Chondrocyte (in vitro differentiated cells): Measurements from ENCODE around the gene ZFAND3. TPM values are rescaled to one million over a fixed set of nuclear protein-coding genes. Genes with fewer than 3 reads are reported as not detected.
A peak's percentile ranks its signal among the peaks of the same experiment; 100 is the strongest.

Experiments used
- DNase-seq: peaks from one replicate; pipeline ENCODE4 v3.0.0; 2021; ENCODE audit warnings: mixed read lengths, low spot score
- H3K27ac Mint-ChIP-seq: one replicate; pipeline ENCODE4 v1.8.0; 2021; ENCODE audit warnings: mild to moderate bottlenecking, moderate library complexity, mixed read lengths; ENCODE audit not compliant: unreplicated experiment
- H3K27me3 Mint-ChIP-seq: 2 replicates; pipeline ENCODE4 v1.8.0; 2021; ENCODE audit warnings: low read depth, mixed read lengths
- H3K36me3 Mint-ChIP-seq: 2 replicates; pipeline ENCODE4 v1.8.0; 2021; ENCODE audit warnings: low read depth, mixed read lengths
- H3K4me1 Mint-ChIP-seq: 2 replicates; pipeline ENCODE4 v1.8.0; 2021; ENCODE audit warnings: low read depth, mild to moderate bottlenecking, mixed read lengths
- H3K4me3 Mint-ChIP-seq: one replicate; pipeline ENCODE4 v1.8.0; 2021; ENCODE audit warnings: mild to moderate bottlenecking, moderate library complexity, mixed read lengths; ENCODE audit not compliant: unreplicated experiment
- H3K9me3 Mint-ChIP-seq: 2 replicates; pipeline ENCODE4 v1.8.0; 2021; ENCODE audit warnings: low read depth, mixed read lengths
- CTCF ChIP-seq: fragments of 200-600 bp; sonication (generic); IDR thresholded peaks from 2 replicates; pipeline ENCODE4 v1.5.0; 2021; ENCODE audit warnings: antibody characterized with exemption, mild to moderate bottlenecking, moderate library complexity
- total RNA-seq: library from RNA; stranded (reverse); gene quantifications from 3 replicates; pipeline ENCODE4 v1.2.1, GENCODE V29; 2021

Gene ZFAND3
- total RNA-seq, 1 donor from 2014 or later, result 98.5 TPM

GRCh38 chr6:38025451-38025850, 205.9 kb downstream of the ZFAND3 start:
- TF ChIP-seq CTCF, result no peak
- Mint-ChIP-seq H3K27me3 (no peaks in the 10 kb centered on the region), H3K4me1 (peaks cover 68% of the 10 kb centered on the region), H3K36me3 (peaks cover 1% of the 10 kb centered on the region), H3K4me3 (no peak overlapping the region), H3K9me3 (peaks cover 3% of the 10 kb centered on the region), H3K27ac (peak overlapping the region; percentile 75)
- no peak for DNase-seq

GRCh38 chr6:38027685-38028373, 208.3 kb downstream of the ZFAND3 start:
- peaks cover 3% of the 10 kb centered on the region for H3K9me3 Mint-ChIP-seq
- DNase-seq, result no peak
- no peak for TF ChIP-seq CTCF

GRCh38 chr6:38030380-38030779, 210.9 kb downstream of the ZFAND3 start:
- DNase-seq, result no peak
- Mint-ChIP-seq H3K4me3 (no peak overlapping the region), H3K36me3 (peaks cover 3% of the 10 kb centered on the region), H3K27me3 (no peaks in the 10 kb centered on the region), H3K4me1 (peaks cover 61% of the 10 kb centered on the region), H3K27ac (no peak overlapping the region), H3K9me3 (no peaks in the 10 kb centered on the region)
- TF ChIP-seq CTCF, result no peak

More at GRCh38 chr6:38027685-38028373, 208.3 kb downstream of the ZFAND3 start:
- H3K4me1 Mint-ChIP-seq, result peaks cover 63% of the 10 kb centered on the region
- no peaks in the 10 kb centered on the region for H3K27me3 Mint-ChIP-seq
- no peak overlapping the region for H3K4me3 Mint-ChIP-seq
- H3K36me3 Mint-ChIP-seq, result peaks cover 3% of the 10 kb centered on the region
- H3K27ac Mint-ChIP-seq, result no peak overlapping the region

GRCh38 chr6:38032797-38033196, 213.3 kb downstream of the ZFAND3 start:
- no peak for DNase-seq
- Mint-ChIP-seq H3K27ac (no peak overlapping the region), H3K27me3 (no peaks in the 10 kb centered on the region), H3K36me3 (peaks cover 3% of the 10 kb centered on the region), H3K4me3 (no peak overlapping the region), H3K4me1 (peaks cover 49% of the 10 kb centered on the region), H3K9me3 (no peaks in the 10 kb centered on the region)
- no peak for TF ChIP-seq CTCF

GRCh38 chr6:38033442-38033982, 214.0 kb downstream of the ZFAND3 start:
- Mint-ChIP-seq H3K27me3 (no peaks in the 10 kb centered on the region), H3K36me3 (peaks cover 3% of the 10 kb centered on the region)
- TF ChIP-seq CTCF, result no peak

More at GRCh38 chr6:38033442-38033982, 214.0 kb downstream of the ZFAND3 start:
- H3K4me1 Mint-ChIP-seq, result peaks cover 42% of the 10 kb centered on the region
- DNase-seq, result no peak
- no peak overlapping the region for H3K27ac Mint-ChIP-seq
- no peak overlapping the region for H3K4me3 Mint-ChIP-seq
- no peaks in the 10 kb centered on the region for H3K9me3 Mint-ChIP-seq
